HG02943 (cell line): ENCODE results near the gene IMMP2L.
"Not testable (repeated sequence)": the region's sequence is repeated elsewhere in the genome, so short reads cannot be mapped to it uniquely, and the experiment has no call there.

Experiments used
- ATAC-seq: cut with Tn5 transposase; IDR thresholded peaks from one replicate; pipeline ENCODE4 v1.9.1; 2021; ENCODE audit warnings: mild to moderate bottlenecking, low read depth, moderate library complexity; ENCODE audit not compliant: unreplicated experiment

IMMP2L gene

GRCh38 chr7:110721395-110721794, 840.9 kb downstream of the IMMP2L start:
- ATAC-seq: no peak

- ATAC-seq: no peak
Observed at GRCh38 chr7:110720626-110721025, 841.7 kb downstream of the IMMP2L start.

- no peak for ATAC-seq
Observed at GRCh38 chr7:110719741-110720140, 842.6 kb downstream of the IMMP2L start.

GRCh38 chr7:110718503-110719205, 843.6 kb downstream of the IMMP2L start:
- ATAC-seq: no peak

- ATAC-seq: no peak
Observed at GRCh38 chr7:110704225-110704624, 858.1 kb downstream of the IMMP2L start.

GRCh38 chr7:110698576-110698975, 863.7 kb downstream of the IMMP2L start:
- no peak for ATAC-seq

GRCh38 chr7:110693344-110693743, 868.9 kb downstream of the IMMP2L start:
- no peak for ATAC-seq

- ATAC-seq: no peak
Observed at GRCh38 chr7:110688908-110689307, 873.4 kb downstream of the IMMP2L start.

GRCh38 chr7:110685899-110686298, 876.4 kb downstream of the IMMP2L start:
- ATAC-seq: no peak

- no peak for ATAC-seq
Observed at GRCh38 chr7:110681941-110682340, 880.4 kb downstream of the IMMP2L start.

- no peak for ATAC-seq
Observed at GRCh38 chr7:110677405-110677804, 884.9 kb downstream of the IMMP2L start.

GRCh38 chr7:110676785-110677184, 885.5 kb downstream of the IMMP2L start:
- ATAC-seq: no peak

GRCh38 chr7:110675383-110676103, 886.7 kb downstream of the IMMP2L start:
- ATAC-seq: no peak

GRCh38 chr7:110673148-110673547, 889.1 kb downstream of the IMMP2L start:
- no peak for ATAC-seq

GRCh38 chr7:110669410-110669809, 892.9 kb downstream of the IMMP2L start:
- ATAC-seq: no peak

GRCh38 chr7:110664803-110665202, 897.5 kb downstream of the IMMP2L start:
- no peak for ATAC-seq

GRCh38 chr7:110660637-110661036, 901.7 kb downstream of the IMMP2L start:
- ATAC-seq: not testable (repeated sequence)

- ATAC-seq: no peak
Observed at GRCh38 chr7:110650328-110650727, 912.0 kb downstream of the IMMP2L start.

- no peak for ATAC-seq
Observed at GRCh38 chr7:110647266-110647665, 915.0 kb downstream of the IMMP2L start.

GRCh38 chr7:110646804-110647203, 915.5 kb downstream of the IMMP2L start:
- ATAC-seq: no peak

- no peak for ATAC-seq
Observed at GRCh38 chr7:110645616-110646015, 916.7 kb downstream of the IMMP2L start.

- ATAC-seq: no peak
Observed at GRCh38 chr7:110645060-110645459, 917.2 kb downstream of the IMMP2L start.
